GM12874 (cell line): ENCODE results near the gene JPT2.

Experiments
- CTCF ChIP-seq: IDR thresholded peaks from 2 replicates; pipeline ENCODE4 v1.5.1; 2011; ENCODE audit warnings: low read depth, mild to moderate bottlenecking, control low read depth, low read length, moderate library complexity; ENCODE audit not compliant: insufficient read depth

Gene JPT2

GRCh38 chr16:1710811-1711507 lies 32.9 kb downstream of the JPT2 start:
- TF ChIP-seq CTCF, result no peak

- TF ChIP-seq CTCF, result no peak
These were observed 34.7 kb downstream of the JPT2 start for GRCh38 chr16:1712791-1713261.

GRCh38 chr16:1713331-1713730 lies 35.3 kb downstream of the JPT2 start:
- no peak for TF ChIP-seq CTCF

GRCh38 chr16:1713933-1714332 lies 35.9 kb downstream of the JPT2 start:
- no peak for TF ChIP-seq CTCF

GRCh38 chr16:1715220-1715619 lies 37.1 kb downstream of the JPT2 start:
- no peak for TF ChIP-seq CTCF

- no peak for TF ChIP-seq CTCF
These were observed 43.3 kb downstream of the JPT2 start for GRCh38 chr16:1721372-1721771.

GRCh38 chr16:1723450-1724147 lies 45.5 kb downstream of the JPT2 start:
- peak; percentile 70 for TF ChIP-seq CTCF
